PFSK-1 (cell line): ENCODE data around the gene OAT.

ENCODE experiments used
- POLR2AphosphoS5 ChIP-seq: IDR thresholded peaks from 2 replicates; pipeline ENCODE4 v1.6.1; 2012; ENCODE audit warnings: low read depth, mild to moderate bottlenecking, control low read depth, low read length, moderate library complexity
- REST ChIP-seq, 2 experiments: IDR thresholded peaks; 2 replicates each; pipeline versions ENCODE4 v1.6.1 to v1.8.0; 2011 to 2012; ENCODE audit warnings: low read depth in 2 of 2, low read length in 2 of 2, control low read depth in 1 of 2, inconsistent platforms in 1 of 2, mild to moderate bottlenecking in 1 of 2, moderate library complexity in 1 of 2; ENCODE audit not compliant: insufficient read depth in 1 of 2
- SIN3A ChIP-seq: IDR thresholded peaks from 2 replicates; pipeline ENCODE4 v1.6.1; 2012; ENCODE audit warnings: mild to moderate bottlenecking, low read length, moderate library complexity, borderline replicate concordance; ENCODE audit not compliant: insufficient read depth
- TAF1 ChIP-seq: IDR thresholded peaks from 2 replicates; pipeline ENCODE4 v1.6.1; 2012; ENCODE audit warnings: low read length, control low read depth, borderline replicate concordance; ENCODE audit not compliant: insufficient read depth

GRCh38 chr10:124416733-124417132, 2.0 kb downstream of the OAT start:
- TF ChIP-seq REST (IDR thresholded peaks at IDR 0.05; ENCODE audit: insufficient read depth in 1 of 2, low read depth in 2 of 2, low read length in 2 of 2) (no peak), SIN3A (no peak), POLR2AphosphoS5 (no peak), TAF1 (no peak)
